Aorta (tissue), 5 donors: ENCODE data around the gene NFATC4. TPM values are rescaled to one million over a fixed set of nuclear protein-coding genes. Genes with fewer than 3 reads are reported as not detected.

ENCODE experiments used
- ATAC-seq: fragments of 200-7000 bp; cut with Tn5 transposase; one replicate; pipeline ENCODE4 v1.9.1; 2022; ENCODE audit warnings: moderate library complexity; ENCODE audit not compliant: low FRiP score
- DNase-seq, 2 donors: peaks; one replicate each; pipeline ENCODE4 v3.0.0-alpha.2; 2020
- H3K27ac ChIP-seq, 2 donors: one replicate each; pipeline ENCODE4 v1.5.1; 2013; ENCODE audit warnings: low read length in 2 of 2, mild to moderate bottlenecking in 2 of 2, moderate library complexity in 2 of 2, control low read depth in 1 of 2, inconsistent platforms in 1 of 2, low read depth in 1 of 2
- H3K27me3 ChIP-seq, 2 donors: one replicate each; pipeline ENCODE4 v1.6.1; 2013; ENCODE audit warnings: control low read depth in 1 of 2, low read length in 1 of 2, mild to moderate bottlenecking in 1 of 2, moderate library complexity in 1 of 2; ENCODE audit not compliant: insufficient read depth in 2 of 2, control insufficient read depth in 1 of 2
- H3K36me3 ChIP-seq, 2 donors: one replicate each; pipeline ENCODE4 v1.6.1; 2013; ENCODE audit warnings: control low read depth in 1 of 2, low read length in 1 of 2, mild to moderate bottlenecking in 1 of 2; ENCODE audit not compliant: insufficient read depth in 2 of 2, control insufficient read depth in 1 of 2
- H3K4me1 ChIP-seq, 2 donors: one replicate each; pipeline ENCODE4 v1.6.1; 2013; ENCODE audit warnings: low read length in 2 of 2, control low read depth in 1 of 2, mild to moderate bottlenecking in 1 of 2, moderate library complexity in 1 of 2; ENCODE audit not compliant: insufficient read depth in 2 of 2, control insufficient read depth in 1 of 2
- H3K4me3 ChIP-seq, 2 donors: one replicate each; pipeline ENCODE4 v1.5.1; 2013; ENCODE audit warnings: low read length in 2 of 2, control low read depth in 1 of 2, mild to moderate bottlenecking in 1 of 2
- H3K9me3 ChIP-seq: one replicate; pipeline ENCODE4 v1.6.1; 2013; ENCODE audit warnings: mild to moderate bottlenecking, low read length; ENCODE audit not compliant: control insufficient read depth
- WGBS, 2 donors: extraction: QIAGEN DNeasy Blood & Tissue Kit; methylation state at CpG; one replicate each; pipeline ENCODE4 v1.1.7; 2013; 5-methylcytosine and 5-hydroxymethylcytosine counted together
- intact Hi-C, 2 donors: fragments of 100-400 bp; cut with DNase I; formaldehyde crosslinking; loops; one replicate each; pipeline versions ENCODE4 v1.14.2 to v1.15.0; 2022
- polyA plus RNA-seq, 2 donors: library from polyadenylated mRNA; stranded (reverse); fragments of 200-250 nt; gene quantifications; one replicate each; pipeline ENCODE4 v1.2.3, GENCODE V29; 2013
- total RNA-seq, 2 donors: library from RNA; stranded (reverse); fragmentation: NEBNext Ultra II Directional; extraction: Animal tissue kit (Norgen Biotek cat#: 25700); gene quantifications; one replicate each; pipeline ENCODE4 v1.2.1, GENCODE V29; 2021
- donor health status: healthy with polysubstance abuse.
- donor health status: Bipolar disorder and iron deficiency.
- donor health status: DM: no; HTN: no; CAD: no.
- donor health status: DM: no; HTN: no; CAD: no.
- donor health status: DM: yes; HTN: yes; CAD: no.

The NFATC4 gene
- total and polyA plus RNA-seq, 4 donors = 23.0 to 572 (median 103) TPM

- WGBS, 2 donors = 57% methylated on average over 6 of the region's 6 CpGs
- Histone ChIP-seq H3K4me1 (no peaks in the 10 kb centered on the region), H3K27ac (no peak overlapping the region), H3K36me3 (no peaks in the 10 kb centered on the region), H3K27me3 (no peaks in the 10 kb centered on the region), H3K4me3 (no peak overlapping the region), H3K9me3 (no peaks in the 10 kb centered on the region)
- no peak for ATAC-seq
- DNase-seq = no peak
- intact Hi-C loops = loop anchor here in 1 of 2 donors (2.0 kb wide), 1 partner anchor 29 kb away; the partner anchor contains the start of gene NFATC4
These were observed 29.8 kb downstream of the NFATC4 start for GRCh38 chr14:24397639-24398292.

GRCh38 chr14:24398293-24398652, 30.3 kb downstream of the NFATC4 start:
- no peaks in the 10 kb centered on the region for H3K27me3 ChIP-seq
- no peaks in the 10 kb centered on the region for H3K9me3 ChIP-seq
- intact Hi-C loops = loop anchor here in 1 of 2 donors (2.0 kb wide), 1 partner anchor 29 kb away; the partner anchor contains the start of gene NFATC4
- no peaks in the 10 kb centered on the region for H3K36me3 ChIP-seq
- H3K27ac ChIP-seq = no peak overlapping the region
- 0 to 5% methylated on average over 7 of the region's 7 CpGs for WGBS, 2 donors
- DNase-seq (no peak), ATAC-seq (peak; percentile 53)
- peak overlapping the region; percentile 58 to 93 for H3K4me3 ChIP-seq
- H3K4me1 ChIP-seq = no peaks in the 10 kb centered on the region

GRCh38 chr14:24398653-24399446, 30.9 kb downstream of the NFATC4 start, which contains the start of gene NYNRIN:
TSS of gene NYNRIN (plus strand) at chr14:24399003. CDS start at chr14:24399247, 244 bp downstream.
- Histone ChIP-seq H3K36me3 (no peaks in the 10 kb centered on the region), H3K27me3 (no peaks in the 10 kb centered on the region), H3K4me3 (peak within 1 kb of the TSS; percentile 58 to 93), H3K4me1 (no peaks in the 10 kb centered on the region), H3K27ac (no peak within 1 kb of the TSS), H3K9me3 (no peaks in the 10 kb centered on the region)
- peak; percentile 79 for ATAC-seq
- 1 to 2% methylated on average over 22 to 57 of the region's 57 CpGs for WGBS, 2 donors
- peak; percentile 76 to 84 for DNase-seq
- intact Hi-C loops = loop anchor here in 1 of 2 donors (1.0 to 2.0 kb wide), 2 partner anchors 30 to 48 kb away; partner anchors contain the start of gene NFATC4

GRCh38 chr14:24399447-24399822, 31.5 kb downstream of the NFATC4 start:
- H3K4me1 ChIP-seq = no peaks in the 10 kb centered on the region
- no peaks in the 10 kb centered on the region for H3K27me3 ChIP-seq
- H3K4me3 ChIP-seq = peak overlapping the region; percentile 58 to 93
- ATAC-seq = peak; percentile 20
- 4 to 7% methylated on average over 7 to 8 of the region's 8 CpGs for WGBS, 2 donors
- no peaks in the 10 kb centered on the region for H3K36me3 ChIP-seq
- intact Hi-C loops = loop anchor here in 1 of 2 donors (1.0 to 2.0 kb wide), 2 partner anchors 31 to 48 kb away; partner anchors contain the start of gene NFATC4
- DNase-seq = no peak
- H3K9me3 ChIP-seq = no peaks in the 10 kb centered on the region
- no peak overlapping the region for H3K27ac ChIP-seq

GRCh38 chr14:24399999-24400718, 32.2 kb downstream of the NFATC4 start:
- 37 to 49% methylated on average over 4 of the region's 4 CpGs for WGBS, 2 donors
- H3K36me3 ChIP-seq = no peaks in the 10 kb centered on the region
- no peak overlapping the region for H3K4me3 ChIP-seq
- no peaks in the 10 kb centered on the region for H3K4me1 ChIP-seq
- ATAC-seq (no peak), DNase-seq (peak in 1 of 2 donors; percentile 49)
- intact Hi-C loops = loop anchor here in 1 of 2 donors (1.0 to 2.0 kb wide), 2 partner anchors 31 to 49 kb away; partner anchors contain the start of gene NFATC4
- no peaks in the 10 kb centered on the region for H3K27me3 ChIP-seq
- H3K9me3 ChIP-seq = no peaks in the 10 kb centered on the region
- H3K27ac ChIP-seq = no peak overlapping the region

GRCh38 chr14:24401810-24402702, 34.1 kb downstream of the NFATC4 start:
- no peaks in the 10 kb centered on the region for H3K36me3 ChIP-seq
- intact Hi-C loops = no loop called here
- no peak overlapping the region for H3K27ac ChIP-seq
- no peak for ATAC-seq
- no peaks in the 10 kb centered on the region for H3K27me3 ChIP-seq
- H3K9me3 ChIP-seq = no peaks in the 10 kb centered on the region
- 56 to 66% methylated on average over 8 to 9 of the region's 9 CpGs for WGBS, 2 donors
- H3K4me1 ChIP-seq = no peaks in the 10 kb centered on the region
- DNase-seq = no peak
- H3K4me3 ChIP-seq = no peak overlapping the region

GRCh38 chr14:24403294-24403998, 35.5 kb downstream of the NFATC4 start:
- no peak overlapping the region for H3K27ac ChIP-seq
- H3K36me3 ChIP-seq = no peaks in the 10 kb centered on the region
- intact Hi-C loops = no loop called here
- no peaks in the 10 kb centered on the region for H3K4me1 ChIP-seq
- DNase-seq (no peak), ATAC-seq (no peak)
- no peaks in the 10 kb centered on the region for H3K27me3 ChIP-seq
- WGBS, 2 donors = 27 to 37% methylated on average over 7 of the region's 7 CpGs
- H3K9me3 ChIP-seq = no peaks in the 10 kb centered on the region
- no peak overlapping the region for H3K4me3 ChIP-seq
